Activated CD4-positive, alpha-beta T cell treated with anti-CD3 and anti-CD28 coated beads, Interleukin-2, amount 50 U/mL, for 16 hours (primary cell): ENCODE measurements around the gene SMCO4.
"Not testable (repeated sequence)": the region's sequence is repeated elsewhere in the genome, so short reads cannot be mapped to it uniquely, and the experiment has no call there.

Source experiments
- DNase-seq: peaks from one replicate; pipeline ENCODE4 v3.0.0-alpha.2; 2020

Gene SMCO4

GRCh38 chr11:93559681-93560080 is 16.5 kb upstream of the SMCO4 start:
- DNase-seq: no peak

- no peak for DNase-seq
Measured at GRCh38 chr11:93552874-93553273, 9.7 kb upstream of the SMCO4 start.

- no peak for DNase-seq
Measured at GRCh38 chr11:93549976-93550375, 6.8 kb upstream of the SMCO4 start.

GRCh38 chr11:93548679-93549319 is 5.6 kb upstream of the SMCO4 start:
- no peak for DNase-seq

- DNase-seq: no peak
Measured at GRCh38 chr11:93547773-93548172, 4.6 kb upstream of the SMCO4 start.

- no peak for DNase-seq
Measured at GRCh38 chr11:93547028-93547427, 3.8 kb upstream of the SMCO4 start.

- no peak for DNase-seq
Measured at GRCh38 chr11:93545566-93545965, 2.4 kb upstream of the SMCO4 start.

- no peak for DNase-seq
Measured at GRCh38 chr11:93542811-93543229, 371 bp downstream of the SMCO4 start.

GRCh38 chr11:93541884-93542810 is 1.0 kb downstream of the SMCO4 start:
- peak; percentile 61 for DNase-seq

GRCh38 chr11:93540896-93541553 is 2.2 kb downstream of the SMCO4 start:
- no peak for DNase-seq

- no peak for DNase-seq
Measured at GRCh38 chr11:93540337-93540736, 2.9 kb downstream of the SMCO4 start.

- DNase-seq: no peak
Measured at GRCh38 chr11:93537767-93538261, 5.4 kb downstream of the SMCO4 start.

- no peak for DNase-seq
Measured at GRCh38 chr11:93537049-93537448, 6.1 kb downstream of the SMCO4 start.

GRCh38 chr11:93536101-93536861 is 6.9 kb downstream of the SMCO4 start:
- DNase-seq: no peak

GRCh38 chr11:93535578-93535977 is 7.6 kb downstream of the SMCO4 start:
- DNase-seq: not testable (repeated sequence)

- no peak for DNase-seq
Measured at GRCh38 chr11:93532806-93533205, 10.4 kb downstream of the SMCO4 start.

GRCh38 chr11:93532281-93532789 is 10.9 kb downstream of the SMCO4 start:
- DNase-seq: peak; percentile 51

GRCh38 chr11:93530468-93530826 is 12.7 kb downstream of the SMCO4 start:
- no peak for DNase-seq

- peak; percentile 56 for DNase-seq
Measured at GRCh38 chr11:93529707-93530467, 13.3 kb downstream of the SMCO4 start.

GRCh38 chr11:93528757-93529645 is 14.2 kb downstream of the SMCO4 start:
- no peak for DNase-seq

- DNase-seq: no peak
Measured at GRCh38 chr11:93528252-93528651, 14.9 kb downstream of the SMCO4 start.
